Measurements from ENCODE around the gene PICALM. TPM values are rescaled to one million over a fixed set of nuclear protein-coding genes. Genes with fewer than 3 reads are reported as not detected.
"Not testable (repeated sequence)": the region's sequence is repeated elsewhere in the genome, so short reads cannot be mapped to it uniquely, and the experiment has no call there.

Gene PICALM
- total and polyA plus RNA-seq, 8 donors = 23.3 to 90.9 (median 51.7) TPM

- H3K4me3 ChIP-seq = no peak overlapping the region
Measured at GRCh38 chr11:85934596-85935169, 134.2 kb downstream of the PICALM start.

GRCh38 chr11:85930879-85931366 is 138.0 kb downstream of the PICALM start:
- DNase-seq (no peak), ATAC-seq (no peak), FAIRE-seq (no peak)
- intact Hi-C loops (cut with DNase I) = loop anchor here in 1 of 3 donors (10.0 kb wide), 1 partner anchor 284 kb away; no protein-coding TSS in a partner anchor
- Histone ChIP-seq H3K4me1 (no peaks in the 10 kb centered on the region), H3K27me3 (no peaks in the 10 kb centered on the region), H3K4me3 (no peak overlapping the region), H3K9me3 (no peaks in the 10 kb centered on the region), H3K27ac (no peak overlapping the region), H3K36me3 (no peaks in the 10 kb centered on the region)
- 40 to 43% methylated on average over 11 of the region's 11 CpGs for WGBS, 2 donors
- no peak for TF ChIP-seq CTCF (IDR thresholded peaks at IDR 0.05)

More at GRCh38 chr11:85934596-85935169, 134.2 kb downstream of the PICALM start:
- Histone ChIP-seq H3K27me3 (no peaks in the 10 kb centered on the region), H3K4me1 (no peaks in the 10 kb centered on the region), H3K27ac (no peak overlapping the region), H3K36me3 (no peaks in the 10 kb centered on the region), H3K9me3 (no peaks in the 10 kb centered on the region)
- intact Hi-C loops (cut with DNase I) = loop anchor here in 1 of 3 donors (10.0 kb wide), 1 partner anchor 280 kb away; no protein-coding TSS in a partner anchor
- FAIRE-seq (no peak), DNase-seq (peak in 5 of 6 donors; percentile 11 to 75 (median 49)), ATAC-seq (peak in 3 of 4 donors; percentile 43 to 69 (median 56))
- 47 to 48% methylated on average over 47 of the region's 47 CpGs for WGBS, 2 donors
- no peak for TF ChIP-seq CTCF (IDR thresholded peaks at IDR 0.05)

GRCh38 chr11:85926653-85927214 is 142.2 kb downstream of the PICALM start:
- ATAC-seq, FAIRE-seq: not testable (repeated sequence)

GRCh38 chr11:85923455-85923854 is 145.4 kb downstream of the PICALM start:
- Histone ChIP-seq H3K27ac (no peak overlapping the region), H3K9me3 (no peaks in the 10 kb centered on the region), H3K27me3 (no peaks in the 10 kb centered on the region), H3K4me3 (no peak overlapping the region), H3K4me1 (no peaks in the 10 kb centered on the region), H3K36me3 (no peaks in the 10 kb centered on the region)
- no peak for FAIRE-seq
- TF ChIP-seq CTCF (IDR thresholded peaks at IDR 0.05) = no peak
- intact Hi-C loops (cut with DNase I) = no loop called here
- no peak for DNase-seq
- ATAC-seq = no peak
- WGBS, 2 donors = 69 to 79% methylated on average over 1 of the region's 1 CpG

More at GRCh38 chr11:85926653-85927214, 142.2 kb downstream of the PICALM start:
- H3K27me3 ChIP-seq; H3K27ac ChIP-seq; DNase-seq; H3K9me3 ChIP-seq; H3K4me3 ChIP-seq; H3K36me3 ChIP-seq; H3K4me1 ChIP-seq; intact Hi-C loops (cut with DNase I): not testable (repeated sequence)
- WGBS, 2 donors = 65 to 75% methylated on average over 2 of the region's 2 CpGs

GRCh38 chr11:85922367-85922766 is 146.5 kb downstream of the PICALM start:
- Histone ChIP-seq H3K4me3 (no peak overlapping the region), H3K36me3 (no peaks in the 10 kb centered on the region), H3K9me3 (no peaks in the 10 kb centered on the region), H3K27ac (no peak overlapping the region), H3K4me1 (no peaks in the 10 kb centered on the region), H3K27me3 (no peaks in the 10 kb centered on the region)
- WGBS, 2 donors = 85 to 90% methylated on average over 1 of the region's 1 CpG
- DNase-seq = no peak
- FAIRE-seq = no peak
- TF ChIP-seq CTCF (IDR thresholded peaks at IDR 0.05) = no peak
- intact Hi-C loops (cut with DNase I) = no loop called here
- ATAC-seq = no peak
